HG03432 (cell line): ENCODE results near the gene TMEM214.
"Not testable (repeated sequence)": the region's sequence is repeated elsewhere in the genome, so short reads cannot be mapped to it uniquely, and the experiment has no call there.

ENCODE experiments used
- ATAC-seq: cut with Tn5 transposase; IDR thresholded peaks from one replicate; pipeline ENCODE4 v1.9.1; 2021; ENCODE audit warnings: mild to moderate bottlenecking, moderate library complexity; ENCODE audit not compliant: unreplicated experiment

Gene TMEM214

DNA sequence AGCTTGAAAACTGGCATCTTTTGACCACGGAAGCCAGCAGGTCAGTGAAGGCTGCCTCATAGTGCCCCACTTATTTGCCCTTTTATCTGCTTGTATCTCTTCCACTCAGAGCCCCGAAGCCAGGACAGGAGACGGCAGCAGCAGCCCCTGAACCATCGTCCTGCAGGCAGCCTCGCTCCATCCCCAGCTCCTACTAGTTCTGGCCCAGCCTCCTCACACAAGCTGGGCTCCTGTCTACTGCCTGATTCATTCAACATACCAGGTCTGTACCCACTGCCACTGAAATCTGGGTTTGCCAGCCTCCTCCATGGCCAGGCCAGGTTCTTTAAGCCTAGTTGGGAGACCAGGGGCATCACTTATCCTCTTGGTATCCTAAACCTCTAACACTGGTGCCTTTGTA is 34.6 kb downstream of the TMEM214 start:
- ATAC-seq: no peak

DNA sequence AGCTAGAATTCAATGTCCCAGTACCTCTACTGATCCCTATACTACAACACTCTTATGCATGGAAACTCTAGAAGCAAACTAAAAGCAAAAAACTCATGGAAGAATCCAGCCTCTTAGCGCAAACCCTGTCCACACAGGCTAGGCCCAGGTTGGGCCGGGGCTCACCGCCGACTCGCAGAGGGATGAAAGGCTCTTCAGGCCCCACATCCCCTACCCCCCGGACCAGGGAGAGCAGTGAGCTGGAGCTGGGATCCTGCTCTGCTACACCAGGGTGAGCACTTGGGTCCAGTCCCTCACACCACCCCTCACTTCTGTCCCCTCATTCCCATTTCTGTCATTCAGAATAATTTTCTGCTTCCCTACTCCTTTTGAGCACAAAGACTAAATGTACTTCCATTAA is 36.7 kb downstream of the TMEM214 start:
- no peak for ATAC-seq

DNA sequence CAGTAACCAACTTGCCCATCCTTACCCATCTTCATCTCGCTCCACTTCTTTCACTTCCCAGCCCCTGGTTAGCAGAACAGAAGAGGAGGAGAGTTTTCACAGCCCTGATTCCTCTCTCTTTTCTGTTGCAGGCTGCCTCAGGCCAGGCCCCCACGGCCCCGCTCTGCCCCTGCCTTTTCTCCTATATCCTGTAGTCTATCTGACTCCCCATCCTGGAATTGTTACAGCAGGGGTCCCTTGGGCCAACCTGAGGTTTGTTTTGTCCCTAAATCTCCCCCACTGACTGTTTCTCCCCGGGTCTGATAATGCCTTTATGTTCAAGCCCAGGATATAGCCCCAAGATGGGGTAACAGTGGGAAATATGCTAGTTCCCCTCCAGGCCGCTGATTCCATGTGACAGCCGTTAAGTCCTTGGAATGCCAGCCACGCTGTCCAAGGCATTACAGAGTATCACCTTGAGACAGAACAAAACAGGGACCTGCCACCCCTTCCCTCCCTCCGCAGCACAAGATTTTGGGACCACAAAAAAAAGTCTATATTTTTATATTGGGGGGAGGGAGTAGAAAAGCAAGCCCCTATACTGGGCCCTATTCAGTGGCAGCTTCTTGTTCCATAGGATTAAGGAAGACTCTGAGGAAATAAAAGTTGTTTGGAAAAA is 37.3 kb downstream of the TMEM214 start:
- no peak for ATAC-seq

DNA sequence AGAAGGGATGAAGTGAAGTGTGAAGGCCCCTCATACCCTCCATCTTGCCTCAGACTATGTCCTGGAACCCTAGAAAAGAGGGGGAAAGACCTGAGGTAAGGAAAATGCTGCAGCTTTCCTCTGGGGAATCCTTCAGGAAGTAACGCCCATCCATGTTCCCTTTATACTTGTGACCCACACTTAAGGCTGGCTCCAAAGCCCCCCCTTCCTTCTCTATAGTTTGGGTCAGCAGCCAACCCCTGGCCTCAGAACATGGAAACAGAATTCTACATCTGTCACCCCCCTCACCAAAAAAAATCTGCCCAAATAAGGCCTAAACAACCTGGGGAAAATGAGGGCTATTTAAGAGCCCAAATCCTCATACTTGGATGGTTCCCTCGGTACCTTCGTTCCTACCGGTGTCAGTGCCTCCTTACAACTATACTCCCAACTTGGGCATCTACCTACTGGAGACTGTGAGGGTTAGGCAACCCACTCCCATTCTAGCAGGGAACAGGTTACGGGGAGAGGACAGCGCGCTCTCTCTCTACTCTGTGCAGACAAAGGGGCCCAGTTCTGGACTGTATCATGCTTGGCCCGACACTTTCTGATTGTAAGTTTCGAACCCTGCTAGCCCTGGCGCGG is 38.0 kb downstream of the TMEM214 start:
- peak; percentile 11 for ATAC-seq

DNA sequence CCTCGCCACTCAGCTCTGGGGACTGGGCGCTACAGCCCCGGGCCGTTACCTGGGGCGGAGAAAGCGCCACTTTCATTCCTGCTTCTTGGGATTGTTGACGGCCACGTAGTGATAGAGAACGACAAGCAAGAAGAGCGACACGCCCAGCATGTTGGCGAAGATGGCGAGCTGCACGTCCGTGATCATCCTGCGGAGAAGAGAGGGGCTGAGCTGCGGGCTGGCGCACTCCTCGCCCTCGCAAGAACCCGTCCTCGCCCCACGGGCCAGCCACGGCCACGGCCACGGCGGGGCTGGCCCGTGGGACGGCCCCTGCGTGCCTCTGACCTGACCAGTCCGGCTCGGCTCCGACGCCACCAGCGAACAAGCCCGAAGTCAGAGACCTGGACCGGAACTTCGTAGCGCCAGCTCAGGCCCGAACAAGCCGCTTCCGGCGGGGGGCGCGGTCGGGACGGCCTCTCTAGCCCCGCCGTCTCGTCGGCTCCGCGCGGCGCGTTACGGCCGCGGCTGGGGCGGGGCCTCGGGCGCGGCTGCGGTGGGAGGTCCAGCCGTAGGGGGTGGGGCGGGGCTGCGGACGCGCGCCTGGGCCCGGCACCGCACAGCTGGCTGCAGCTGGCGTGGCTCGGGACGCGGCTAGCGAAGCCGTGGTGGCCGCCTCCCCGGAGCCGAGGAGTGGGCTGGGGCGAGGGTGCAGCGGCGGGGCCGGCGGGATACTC is 38.7 kb downstream of the TMEM214 start, which contains the start of gene OST4:
Gene OST4, minus strand, starts transcription at position 378 of the 713 bp plus-strand sequence.
- ATAC-seq: peak; percentile 89

DNA sequence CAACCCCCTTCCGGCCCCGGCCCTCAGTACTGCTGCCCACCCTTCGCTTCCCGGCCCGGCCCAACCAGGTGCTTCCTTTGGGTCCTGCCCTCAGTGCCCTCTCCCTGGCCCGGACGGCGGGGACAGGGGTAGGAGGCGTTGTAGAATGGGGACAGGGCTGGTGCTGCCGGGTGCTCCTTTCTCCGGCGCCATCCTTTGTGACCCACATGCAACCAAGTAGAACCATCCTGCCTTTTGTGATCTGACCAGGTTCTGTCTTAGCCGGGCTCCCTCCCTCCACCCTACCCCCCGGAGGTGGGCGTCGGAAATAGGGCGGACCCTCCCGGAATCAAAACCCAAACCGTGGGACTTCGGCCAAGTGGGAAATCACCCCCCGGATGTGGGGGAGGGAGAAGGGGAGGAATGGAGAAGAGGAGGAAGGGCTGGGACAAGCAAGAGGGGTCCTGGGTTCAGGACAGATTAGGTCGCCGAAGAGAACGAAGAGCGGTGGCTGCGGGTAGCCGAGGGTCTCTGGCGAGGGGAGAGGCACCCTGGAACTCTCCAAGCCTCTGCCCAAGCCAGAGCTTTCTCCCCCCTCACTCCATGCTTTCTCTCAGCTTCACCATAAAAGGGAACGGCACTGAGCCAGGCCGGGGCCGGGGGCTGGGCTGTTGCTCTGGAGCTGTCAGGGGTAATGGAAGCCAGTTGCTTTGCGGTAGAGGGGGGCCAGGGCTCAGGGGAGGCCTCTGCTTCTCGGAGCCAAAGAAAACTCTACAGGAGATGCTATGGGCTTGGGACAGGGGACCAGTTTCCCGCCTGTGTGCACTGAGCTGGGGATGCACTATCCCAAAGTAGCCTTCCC is 39.4 kb downstream of the TMEM214 start:
- ATAC-seq: peak; percentile 31

DNA sequence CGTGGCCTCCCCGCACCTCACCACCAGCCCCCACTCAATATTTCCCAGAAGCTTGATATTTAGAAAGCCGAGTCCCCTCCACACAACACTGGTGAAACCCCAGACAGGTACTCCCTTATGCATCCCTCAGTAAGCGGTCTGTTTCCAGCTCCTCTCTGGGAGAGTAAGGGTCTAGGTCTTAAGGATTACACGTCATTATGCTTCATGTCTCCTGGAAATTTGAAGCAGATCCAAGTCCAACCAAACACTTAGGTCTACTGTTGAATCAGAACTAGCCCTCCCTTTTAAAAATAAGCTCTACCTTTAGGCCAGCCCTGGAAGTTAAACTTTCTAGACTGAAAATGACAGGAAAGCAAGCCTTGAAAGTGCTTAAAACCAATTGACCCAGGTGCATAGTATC is 40.2 kb downstream of the TMEM214 start:
- ATAC-seq: no peak

DNA sequence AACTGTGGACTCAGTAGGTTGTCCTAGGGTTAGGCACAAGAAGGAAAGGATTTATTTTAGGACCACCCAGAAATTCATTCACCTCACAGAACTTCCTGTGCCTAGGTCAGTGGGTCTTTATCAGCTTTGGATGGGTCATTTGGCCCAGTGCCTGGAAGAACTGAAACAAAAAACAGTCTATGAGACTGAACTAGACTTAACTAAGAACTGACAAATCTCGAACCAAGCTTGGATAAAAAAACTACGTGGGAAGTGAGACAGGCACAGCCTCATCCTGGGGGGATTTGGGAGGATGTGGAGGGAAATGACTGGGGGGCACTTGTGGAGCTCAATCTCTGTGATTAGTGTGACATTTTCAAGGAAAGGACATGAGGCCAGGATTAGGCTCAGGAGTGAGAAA is 41.0 kb downstream of the TMEM214 start:
- no peak for ATAC-seq

DNA sequence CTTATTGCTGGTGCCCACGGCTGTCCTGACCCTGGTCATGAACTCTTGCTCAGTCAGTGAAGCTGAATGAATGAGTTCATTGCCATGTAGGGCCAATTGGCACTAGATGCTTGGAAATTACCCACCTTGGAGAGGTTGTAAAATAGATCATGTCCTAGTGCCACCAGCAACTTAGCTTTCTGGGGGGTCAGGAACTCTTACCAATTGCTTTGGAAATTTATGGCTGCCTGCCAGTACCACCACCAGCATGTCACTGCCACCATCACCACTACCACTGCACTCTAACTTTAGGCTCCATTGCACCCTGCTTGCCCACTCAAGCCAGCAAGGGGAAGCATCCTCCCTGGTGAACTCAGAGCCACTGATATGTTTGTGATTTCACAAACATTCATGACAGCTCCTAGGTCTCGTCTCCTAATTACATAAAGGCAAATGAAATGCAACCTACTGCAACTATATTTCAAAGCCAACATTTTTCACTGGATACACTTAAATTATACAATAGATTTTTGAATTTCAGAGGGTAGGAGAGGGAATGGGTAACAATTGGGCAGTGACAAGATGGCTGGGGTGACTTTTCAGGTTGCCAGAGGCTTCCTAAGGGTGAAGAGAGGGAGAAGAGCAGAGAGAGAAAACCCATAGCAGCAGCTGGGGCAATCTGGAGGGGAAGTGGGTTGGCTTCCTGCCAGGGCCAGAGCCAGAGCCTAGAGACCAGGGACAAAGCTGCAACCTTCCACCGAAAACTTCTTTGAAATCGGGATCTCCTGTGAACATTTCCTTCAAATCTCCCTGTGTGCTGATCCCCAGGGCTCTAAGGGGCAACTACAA is 42.2 kb downstream of the TMEM214 start:
- no peak for ATAC-seq

DNA sequence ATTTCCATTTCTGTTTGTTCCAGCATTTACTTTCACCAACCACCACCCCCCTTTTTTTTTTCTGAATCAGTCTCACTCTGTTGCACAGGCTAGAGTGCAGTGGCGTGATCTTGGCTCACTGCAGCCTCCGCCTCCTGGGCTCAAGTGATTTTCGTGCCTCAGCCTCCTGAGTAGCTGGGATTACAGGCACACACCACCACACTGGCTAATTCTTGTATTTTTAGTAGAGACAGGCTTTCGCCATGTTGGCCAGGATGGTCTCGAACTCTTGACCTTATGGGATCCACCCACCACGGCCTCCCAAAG is 42.8 kb downstream of the TMEM214 start:
- not testable (repeated sequence) for ATAC-seq

DNA sequence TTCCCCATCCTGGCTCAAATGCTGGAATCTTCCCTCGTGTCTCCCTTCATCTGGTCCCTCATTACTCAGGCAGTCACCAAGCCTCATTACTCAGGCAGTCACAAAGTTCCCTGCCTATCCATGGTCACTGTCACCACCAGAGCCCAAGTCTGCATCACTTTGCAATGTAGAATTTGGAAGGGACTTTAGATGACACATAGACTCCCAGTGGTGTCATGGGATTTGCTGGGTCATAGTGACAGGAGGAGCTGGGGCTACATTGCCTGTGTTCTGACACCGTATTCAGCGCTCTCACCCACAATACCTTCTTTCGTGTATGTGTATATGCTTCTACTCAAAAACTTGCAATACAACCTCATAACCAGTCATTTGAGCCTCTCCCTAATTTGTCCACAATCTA is 43.6 kb downstream of the TMEM214 start:
- ATAC-seq: no peak

DNA sequence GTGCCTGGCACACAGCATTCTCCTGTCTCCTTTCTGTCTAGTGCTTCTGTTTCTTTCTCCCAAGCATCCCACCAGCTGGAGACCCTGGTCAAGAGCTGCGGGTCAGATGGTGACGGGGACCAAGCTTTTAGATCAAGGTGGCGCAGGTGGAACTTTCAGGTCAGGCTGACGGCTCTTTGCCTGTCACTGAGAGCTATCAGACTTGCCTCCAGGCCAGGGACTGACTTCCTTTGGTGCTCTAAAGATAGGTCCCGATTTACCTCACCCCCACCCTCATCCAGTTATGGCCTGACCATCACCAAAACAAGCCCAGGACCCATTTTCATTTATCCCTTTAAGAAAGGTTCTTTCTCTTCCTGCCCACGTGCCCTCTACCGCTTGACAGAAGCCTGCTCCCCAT is 44.5 kb downstream of the TMEM214 start:
- no peak for ATAC-seq

DNA sequence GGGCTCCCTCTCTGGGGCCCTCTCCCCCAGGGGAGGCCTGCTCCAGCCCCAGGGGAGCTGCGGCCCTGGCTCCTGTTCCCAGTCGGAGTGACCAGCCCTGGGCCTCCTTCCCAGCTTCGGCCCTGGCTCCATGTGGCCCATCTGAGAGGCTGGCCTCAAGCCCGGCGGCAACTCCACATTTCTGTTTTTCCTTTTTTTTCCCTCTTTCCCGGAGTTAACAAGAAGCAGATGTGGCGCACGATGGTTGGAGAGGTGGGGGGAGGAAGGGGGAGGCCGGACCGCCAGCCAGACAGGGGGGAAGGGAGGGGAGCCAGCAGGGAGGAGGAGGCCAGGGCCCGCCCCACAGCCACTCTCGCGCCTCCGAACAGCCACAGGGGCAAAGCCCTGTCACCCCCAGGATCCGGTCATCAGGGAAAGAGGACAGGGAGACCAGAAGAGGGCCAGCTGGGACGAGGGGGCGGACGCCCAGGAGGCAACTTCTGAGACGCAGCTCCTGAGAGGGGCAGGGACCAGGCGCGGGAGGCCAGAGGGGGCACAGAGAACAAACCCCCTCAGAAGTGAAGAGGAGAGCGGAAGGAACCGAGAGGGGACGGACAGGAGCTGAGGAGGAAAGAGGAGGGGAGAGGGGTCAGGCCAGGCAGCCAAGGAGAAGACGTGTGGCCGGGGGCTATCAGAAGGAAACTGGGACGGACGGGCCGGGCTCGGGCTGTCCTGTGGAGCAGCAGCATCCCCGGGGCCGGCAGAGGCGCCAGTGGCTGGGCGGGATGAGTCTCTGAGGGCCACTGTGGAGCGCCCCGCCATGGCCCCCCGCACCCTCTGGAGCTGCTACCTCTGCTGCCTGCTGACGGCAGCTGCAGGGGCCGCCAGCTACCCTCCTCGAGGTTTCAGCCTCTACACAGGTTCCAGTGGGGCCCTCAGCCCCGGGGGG is 45.8 kb downstream of the TMEM214 start, which contains the start of gene EMILIN1:
Gene EMILIN1, plus strand, starts transcription at position 349 of the 928 bp plus-strand sequence. Its CDS starts 451 bp downstream, at position 800.
- ATAC-seq: no peak

DNA sequence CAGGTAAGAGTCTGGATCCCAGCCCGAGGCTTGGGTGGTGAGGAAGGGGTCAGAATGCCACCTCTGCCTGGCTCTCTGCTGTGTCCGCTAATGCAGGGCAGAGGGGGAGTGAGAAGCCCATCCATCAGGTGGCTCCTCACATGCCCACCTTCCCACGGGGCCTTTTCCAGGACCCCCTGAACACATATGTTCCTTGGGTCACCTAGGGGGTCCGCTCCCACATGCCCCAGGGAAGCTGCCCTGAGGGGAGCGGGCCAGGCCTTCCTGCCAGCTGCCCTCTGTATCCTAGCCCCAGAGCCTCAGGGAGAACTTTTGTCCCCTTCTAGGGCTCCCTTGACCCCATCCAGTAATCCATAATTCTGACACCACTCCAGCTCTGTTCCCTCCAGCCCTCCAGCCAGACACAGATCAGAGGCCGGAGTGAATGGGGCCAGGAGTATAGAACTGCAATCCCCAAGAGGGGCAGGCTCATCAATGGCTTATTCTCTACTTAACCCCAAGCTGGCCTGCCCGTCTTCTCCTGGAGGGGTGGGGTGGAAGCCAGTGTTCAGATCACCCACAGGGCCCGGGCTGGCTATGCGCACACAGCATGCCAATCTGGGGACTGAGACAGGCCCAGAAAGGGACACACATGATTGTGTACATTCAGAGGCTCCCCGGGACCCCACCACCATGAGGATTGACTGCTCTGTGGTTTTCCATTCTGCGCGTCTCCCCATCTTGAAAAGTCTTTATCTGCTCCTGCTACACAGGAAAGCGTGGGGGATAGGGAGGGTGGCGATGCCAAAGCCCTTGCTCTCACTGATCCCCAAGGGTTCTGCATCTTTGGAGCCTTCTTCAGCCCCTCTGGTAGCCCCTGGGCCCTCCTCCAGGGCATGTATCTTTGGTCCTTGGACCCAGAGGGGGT is 46.7 kb downstream of the TMEM214 start:
- ATAC-seq: no peak

DNA sequence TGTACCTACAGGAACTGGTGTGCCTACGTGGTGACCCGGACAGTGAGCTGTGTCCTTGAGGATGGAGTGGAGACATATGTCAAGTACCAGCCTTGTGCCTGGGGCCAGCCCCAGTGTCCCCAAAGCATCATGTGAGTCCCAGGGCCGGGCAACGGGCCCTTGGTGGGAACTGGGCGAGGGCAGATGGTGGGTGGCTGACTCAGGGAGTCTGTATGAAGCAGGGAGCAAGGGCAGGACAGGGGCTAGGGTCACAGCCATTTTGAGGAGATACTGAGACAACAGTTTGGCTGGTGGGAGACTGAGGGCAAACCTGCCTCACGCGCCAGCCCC is 47.3 kb downstream of the TMEM214 start:
- ATAC-seq: no peak

DNA sequence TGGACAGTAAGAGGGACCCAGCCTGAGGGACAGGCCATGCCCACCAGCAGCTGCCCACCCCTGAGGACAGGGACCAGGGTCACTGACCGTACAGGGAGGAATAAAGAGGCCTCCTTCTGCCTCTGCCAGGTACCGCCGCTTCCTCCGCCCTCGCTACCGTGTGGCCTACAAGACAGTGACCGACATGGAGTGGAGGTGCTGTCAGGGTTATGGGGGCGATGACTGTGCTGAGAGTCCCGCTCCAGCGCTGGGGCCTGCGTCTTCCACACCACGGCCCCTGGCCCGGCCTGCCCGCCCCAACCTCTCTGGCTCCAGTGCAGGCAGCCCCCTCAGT is 47.8 kb downstream of the TMEM214 start:
- no peak for ATAC-seq

DNA sequence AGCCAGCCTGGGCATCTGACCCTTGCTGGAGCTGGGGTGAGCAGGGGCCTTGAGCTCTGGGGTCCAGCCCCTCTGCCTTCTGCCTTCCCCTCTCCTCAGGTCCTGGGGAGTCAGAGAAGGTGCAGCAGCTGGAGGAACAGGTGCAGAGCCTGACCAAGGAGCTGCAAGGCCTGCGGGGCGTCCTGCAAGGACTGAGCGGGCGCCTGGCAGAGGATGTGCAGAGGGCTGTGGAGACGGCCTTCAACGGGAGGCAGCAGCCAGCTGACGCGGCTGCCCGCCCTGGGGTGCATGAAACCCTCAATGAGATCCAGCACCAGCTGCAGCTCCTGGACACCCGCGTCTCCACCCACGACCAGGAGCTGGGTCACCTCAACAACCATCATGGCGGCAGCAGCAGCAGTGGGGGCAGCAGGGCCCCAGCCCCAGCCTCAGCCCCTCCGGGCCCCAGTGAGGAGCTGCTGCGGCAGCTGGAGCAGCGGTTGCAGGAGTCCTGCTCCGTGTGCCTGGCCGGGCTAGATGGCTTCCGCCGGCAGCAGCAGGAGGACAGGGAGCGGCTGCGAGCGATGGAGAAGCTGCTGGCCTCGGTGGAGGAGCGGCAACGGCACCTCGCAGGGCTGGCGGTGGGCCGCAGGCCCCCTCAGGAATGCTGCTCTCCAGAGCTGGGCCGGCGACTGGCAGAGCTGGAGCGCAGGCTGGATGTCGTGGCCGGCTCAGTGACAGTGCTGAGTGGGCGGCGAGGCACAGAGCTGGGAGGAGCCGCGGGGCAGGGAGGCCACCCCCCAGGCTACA is 49.4 kb downstream of the TMEM214 start:
- ATAC-seq: no peak
